Breast epithelium (tissue), 3 donors: Measurements from ENCODE around the gene DUSP7.

Experiments used
- POLR2A ChIP-seq: fragments of 450-650 bp; IDR thresholded peaks from one replicate; pipeline ENCODE4 v1.6.1; 2016; ENCODE audit warnings: antibody characterized with exemption, mild to moderate bottlenecking, moderate library complexity
- TF ChIP-seq, protein P1 (sequence below), 3 donors: fragments of 450-650 bp; IDR thresholded peaks; one replicate each; pipeline ENCODE4 v1.5.1; 2016 to 2017; ENCODE audit warnings: antibody characterized with exemption in 3 of 3, mild to moderate bottlenecking in 3 of 3, moderate library complexity in 3 of 3

DNA sequence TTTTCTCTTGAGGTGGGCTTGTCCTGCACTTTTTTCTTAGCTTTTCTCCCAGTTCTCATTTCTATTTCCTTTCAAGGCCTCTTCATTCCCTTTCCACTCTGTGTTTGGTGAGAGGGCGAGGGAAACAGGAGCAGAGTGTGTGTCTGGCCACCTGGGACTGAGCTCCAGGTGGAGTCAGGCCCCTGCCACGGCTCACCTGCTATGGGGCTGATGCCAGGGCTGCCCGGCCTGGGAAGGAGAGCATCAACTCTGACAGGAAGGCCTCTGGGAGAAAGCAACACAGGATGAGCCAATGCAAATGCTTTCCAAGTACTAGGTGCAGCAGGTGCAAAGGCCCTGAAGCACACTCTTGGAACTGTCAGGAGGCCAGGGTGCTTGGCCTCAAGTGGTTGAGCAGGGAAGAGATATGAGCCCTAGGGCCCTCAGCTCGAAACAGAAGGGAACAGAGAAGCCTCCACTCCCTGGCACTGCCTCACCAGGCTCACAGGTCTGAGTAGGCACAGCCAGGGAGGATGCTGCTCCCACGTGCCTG is 27.3 kb upstream of the DUSP7 start:
- TF ChIP-seq, protein P1, sequence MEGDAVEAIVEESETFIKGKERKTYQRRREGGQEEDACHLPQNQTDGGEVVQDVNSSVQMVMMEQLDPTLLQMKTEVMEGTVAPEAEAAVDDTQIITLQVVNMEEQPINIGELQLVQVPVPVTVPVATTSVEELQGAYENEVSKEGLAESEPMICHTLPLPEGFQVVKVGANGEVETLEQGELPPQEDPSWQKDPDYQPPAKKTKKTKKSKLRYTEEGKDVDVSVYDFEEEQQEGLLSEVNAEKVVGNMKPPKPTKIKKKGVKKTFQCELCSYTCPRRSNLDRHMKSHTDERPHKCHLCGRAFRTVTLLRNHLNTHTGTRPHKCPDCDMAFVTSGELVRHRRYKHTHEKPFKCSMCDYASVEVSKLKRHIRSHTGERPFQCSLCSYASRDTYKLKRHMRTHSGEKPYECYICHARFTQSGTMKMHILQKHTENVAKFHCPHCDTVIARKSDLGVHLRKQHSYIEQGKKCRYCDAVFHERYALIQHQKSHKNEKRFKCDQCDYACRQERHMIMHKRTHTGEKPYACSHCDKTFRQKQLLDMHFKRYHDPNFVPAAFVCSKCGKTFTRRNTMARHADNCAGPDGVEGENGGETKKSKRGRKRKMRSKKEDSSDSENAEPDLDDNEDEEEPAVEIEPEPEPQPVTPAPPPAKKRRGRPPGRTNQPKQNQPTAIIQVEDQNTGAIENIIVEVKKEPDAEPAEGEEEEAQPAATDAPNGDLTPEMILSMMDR (IDR thresholded peaks at IDR 0.05), result no peak
- TF ChIP-seq POLR2A, result no peak
